Lung (tissue), 12 donors: ENCODE measurements around the gene VPS45. TPM values are rescaled to one million over a fixed set of nuclear protein-coding genes. Genes with fewer than 3 reads are reported as not detected.
"Not testable (repeated sequence)": the region's sequence is repeated elsewhere in the genome, so short reads cannot be mapped to it uniquely, and the experiment has no call there.

Experiments
- ATAC-seq: fragments of 200-7000 bp; cut with Tn5 transposase; one replicate; pipeline ENCODE4 v1.9.1; 2020; ENCODE audit warnings: moderate number of reproducible peaks; ENCODE audit not compliant: insufficient read depth, low FRiP score
- DNase-seq, 3 donors: peaks; one replicate each; pipeline ENCODE4 v3.0.0-alpha.2; 2013 to 2017
- H3K27ac ChIP-seq, 2 donors: one replicate each; pipeline ENCODE4 v1.5.1; 2013; ENCODE audit warnings: mild to moderate bottlenecking in 2 of 2, moderate library complexity in 2 of 2, control low read depth in 1 of 2, inconsistent platforms in 1 of 2, low read depth in 1 of 2, low read length in 1 of 2
- H3K27me3 ChIP-seq, 3 donors: one replicate each; pipeline ENCODE4 v1.5.1; 2013; ENCODE audit warnings: low read length in 2 of 3; ENCODE audit not compliant: control insufficient read depth in 3 of 3, insufficient read depth in 3 of 3
- H3K36me3 ChIP-seq, 4 donors: one replicate each; pipeline ENCODE4 v1.5.1; 2013; ENCODE audit warnings: low read length in 4 of 4, mild to moderate bottlenecking in 1 of 4, moderate library complexity in 1 of 4; ENCODE audit not compliant: control insufficient read depth in 4 of 4, insufficient read depth in 4 of 4
- H3K4me1 ChIP-seq, 5 donors: one replicate each; pipeline ENCODE4 v1.5.1; 2013; ENCODE audit warnings: low read length in 5 of 5, mild to moderate bottlenecking in 2 of 5, moderate library complexity in 1 of 5; ENCODE audit not compliant: control insufficient read depth in 5 of 5, insufficient read depth in 5 of 5
- H3K4me3 ChIP-seq: one replicate; pipeline ENCODE4 v1.5.1; 2013; ENCODE audit warnings: mild to moderate bottlenecking, control low read depth, moderate library complexity
- H3K9ac ChIP-seq, 2 donors: one replicate each; pipeline ENCODE4 v1.5.1; 2013; ENCODE audit warnings: low read length in 2 of 2, control low read depth in 1 of 2; ENCODE audit not compliant: insufficient read depth in 1 of 2
- H3K9me3 ChIP-seq, 4 donors: one replicate each; pipeline ENCODE4 v1.5.1; 2013; ENCODE audit warnings: low read length in 3 of 4, mild to moderate bottlenecking in 1 of 4, moderate library complexity in 1 of 4; ENCODE audit not compliant: control insufficient read depth in 4 of 4, insufficient read depth in 3 of 4
- WGBS, 2 donors: extraction: QIAGEN DNeasy Blood & Tissue Kit; methylation state at CpG; one replicate each; pipeline ENCODE4 v1.1.7; 2013; 5-methylcytosine and 5-hydroxymethylcytosine counted together
- polyA plus RNA-seq, 2 donors: library from polyadenylated mRNA; stranded (reverse); fragments of 200-250 nt; gene quantifications; one replicate each; pipeline ENCODE4 v1.2.1, GENCODE V29; 2013
- total RNA-seq, 2 donors: library from RNA; depleted of rRNA in 1 of 2; stranded (reverse); fragments of >200 nt in 1 of 2; gene quantifications; one replicate each; pipeline ENCODE4 v1.2.1, GENCODE V29; 2014 to 2021
- TF ChIP-seq, protein P1 (sequence below): IDR thresholded peaks from 2 replicates; pipeline ENCODE4 v1.5.1; 2012; ENCODE audit warnings: mild to moderate bottlenecking; ENCODE audit errors: control extremely low read depth, extremely low read depth
- donor health status: control.
- donor health status: control.
- donor health status: Bipolar disorder and iron deficiency.
- donor health status: healthy.
- donor health status: DM: yes; HTN: yes; CAD: no.

The VPS45 gene
- total and polyA plus RNA-seq, 4 donors: 16.3 to 86.7 (median 26.1) TPM

DNA sequence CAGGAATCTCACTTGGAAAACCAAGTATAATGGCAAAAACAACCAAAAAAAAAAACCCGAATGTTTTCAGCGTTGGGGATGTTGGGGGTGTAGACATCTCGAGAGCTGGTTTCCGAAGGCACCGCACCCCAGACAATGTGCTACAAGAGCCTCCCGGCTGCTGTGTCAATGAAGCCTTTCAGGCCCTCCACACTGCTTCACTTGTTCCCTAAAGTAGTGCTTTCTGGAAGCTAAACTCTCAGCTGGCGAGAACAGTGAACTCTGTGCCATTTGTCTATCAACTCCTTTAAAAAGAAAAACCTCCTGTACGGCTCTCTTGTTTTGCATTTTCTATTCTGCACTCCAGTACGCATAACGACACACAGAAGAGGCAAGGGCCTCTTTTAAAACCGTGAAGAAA, 114.7 kb downstream of the VPS45 start:
- H3K4me1 ChIP-seq: no peaks in the 10 kb centered on the region
- no peaks in the 10 kb centered on the region for H3K27me3 ChIP-seq
- H3K9ac ChIP-seq: no peak overlapping the region
- 82 to 91% methylated on average over 11 of the region's 11 CpGs for WGBS, 2 donors
- no peaks in the 10 kb centered on the region for H3K36me3 ChIP-seq
- no peak overlapping the region for H3K27ac ChIP-seq
- H3K4me3 ChIP-seq: no peak overlapping the region
- DNase-seq (peak in 2 of 3 donors; percentile 2 to 41), ATAC-seq (no peak)
- H3K9me3 ChIP-seq: no peaks in the 10 kb centered on the region
- TF ChIP-seq, protein P1, sequence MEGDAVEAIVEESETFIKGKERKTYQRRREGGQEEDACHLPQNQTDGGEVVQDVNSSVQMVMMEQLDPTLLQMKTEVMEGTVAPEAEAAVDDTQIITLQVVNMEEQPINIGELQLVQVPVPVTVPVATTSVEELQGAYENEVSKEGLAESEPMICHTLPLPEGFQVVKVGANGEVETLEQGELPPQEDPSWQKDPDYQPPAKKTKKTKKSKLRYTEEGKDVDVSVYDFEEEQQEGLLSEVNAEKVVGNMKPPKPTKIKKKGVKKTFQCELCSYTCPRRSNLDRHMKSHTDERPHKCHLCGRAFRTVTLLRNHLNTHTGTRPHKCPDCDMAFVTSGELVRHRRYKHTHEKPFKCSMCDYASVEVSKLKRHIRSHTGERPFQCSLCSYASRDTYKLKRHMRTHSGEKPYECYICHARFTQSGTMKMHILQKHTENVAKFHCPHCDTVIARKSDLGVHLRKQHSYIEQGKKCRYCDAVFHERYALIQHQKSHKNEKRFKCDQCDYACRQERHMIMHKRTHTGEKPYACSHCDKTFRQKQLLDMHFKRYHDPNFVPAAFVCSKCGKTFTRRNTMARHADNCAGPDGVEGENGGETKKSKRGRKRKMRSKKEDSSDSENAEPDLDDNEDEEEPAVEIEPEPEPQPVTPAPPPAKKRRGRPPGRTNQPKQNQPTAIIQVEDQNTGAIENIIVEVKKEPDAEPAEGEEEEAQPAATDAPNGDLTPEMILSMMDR: no peak

- H3K9ac ChIP-seq: no peak overlapping the region
- WGBS, 2 donors: 81 to 95% methylated on average over 3 of the region's 3 CpGs
- H3K27ac ChIP-seq: no peak overlapping the region
Observed at GRCh38 chr1:150183061-150183460, 115.5 kb downstream of the VPS45 start.

DNA sequence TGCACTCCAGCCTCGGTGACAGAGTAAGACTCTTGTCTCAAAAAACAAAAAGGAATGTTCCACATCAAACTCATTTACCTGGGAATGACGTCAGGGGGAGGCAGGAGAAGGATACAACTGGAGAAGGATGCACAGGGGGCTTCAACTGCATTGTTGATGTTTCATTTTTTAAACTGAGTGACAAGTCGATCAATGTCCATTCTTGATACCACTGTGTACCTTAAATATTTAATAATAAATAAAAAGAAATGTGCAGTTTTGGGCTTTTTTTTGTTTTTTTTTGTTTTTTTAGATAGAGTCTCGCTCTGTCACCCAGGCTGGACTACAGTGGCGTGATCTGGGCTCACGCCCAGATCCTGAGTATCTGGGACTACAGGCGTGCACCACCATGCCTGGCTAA, 117.9 kb downstream of the VPS45 start:
- H3K36me3 ChIP-seq: no peaks in the 10 kb centered on the region
- H3K9me3 ChIP-seq: no peaks in the 10 kb centered on the region
- DNase-seq (no peak), ATAC-seq (no peak)
- no peaks in the 10 kb centered on the region for H3K27me3 ChIP-seq
- H3K9ac ChIP-seq: no peak overlapping the region
- no peak overlapping the region for H3K27ac ChIP-seq
- TF ChIP-seq, protein P1: no peak
- no peaks in the 10 kb centered on the region for H3K4me1 ChIP-seq
- no peak overlapping the region for H3K4me3 ChIP-seq
- WGBS, 2 donors: 90 to 93% methylated on average over 7 of the region's 7 CpGs

More at GRCh38 chr1:150183061-150183460, 115.5 kb downstream of the VPS45 start:
- Histone ChIP-seq H3K4me1 (no peaks in the 10 kb centered on the region), H3K36me3 (no peaks in the 10 kb centered on the region), H3K9me3 (no peaks in the 10 kb centered on the region), H3K4me3 (no peak overlapping the region), H3K27me3 (no peaks in the 10 kb centered on the region)
- no peak for DNase-seq
- TF ChIP-seq, protein P1: no peak
- no peak for ATAC-seq

- H3K27ac ChIP-seq, H3K4me1 ChIP-seq, H3K27me3 ChIP-seq, H3K4me3 ChIP-seq, H3K9me3 ChIP-seq, DNase-seq, H3K36me3 ChIP-seq, ATAC-seq, H3K9ac ChIP-seq: not testable (repeated sequence)
- 80 to 87% methylated on average over 7 of the region's 7 CpGs for WGBS, 2 donors
Observed at GRCh38 chr1:150186438-150186788, 118.8 kb downstream of the VPS45 start.
